Measurements from ENCODE around the gene HIVEP2.

Gene HIVEP2

GRCh38 chr6:142886431-142887170 is 58.4 kb downstream of the HIVEP2 start:
- peak in 1 of 2 experiments; percentile 25 for DNase-seq

GRCh38 chr6:142885182-142885867 is 59.7 kb downstream of the HIVEP2 start:
- DNase-seq, result peak; percentile 20 to 32

GRCh38 chr6:142884214-142885035 is 60.6 kb downstream of the HIVEP2 start:
- no peak for DNase-seq

- no peak for DNase-seq
Observed at GRCh38 chr6:142883011-142883410, 62.0 kb downstream of the HIVEP2 start.

- no peak for DNase-seq
Observed at GRCh38 chr6:142881761-142882160, 63.2 kb downstream of the HIVEP2 start.

GRCh38 chr6:142881290-142881689 is 63.7 kb downstream of the HIVEP2 start:
- DNase-seq, result no peak

- DNase-seq, result no peak
Observed at GRCh38 chr6:142880201-142880600, 64.8 kb downstream of the HIVEP2 start.

GRCh38 chr6:142879527-142879926 is 65.4 kb downstream of the HIVEP2 start:
- DNase-seq, result no peak

GRCh38 chr6:142879076-142879475 is 65.9 kb downstream of the HIVEP2 start:
- DNase-seq, result no peak

GRCh38 chr6:142878407-142878806 is 66.6 kb downstream of the HIVEP2 start:
- DNase-seq, result peak in 1 of 2 experiments; percentile 10

- DNase-seq, result no peak
Observed at GRCh38 chr6:142874676-142875075, 70.3 kb downstream of the HIVEP2 start.

- no peak for DNase-seq
Observed at GRCh38 chr6:142872376-142872775, 72.6 kb downstream of the HIVEP2 start.

GRCh38 chr6:142871910-142872331 is 73.1 kb downstream of the HIVEP2 start:
- no peak for DNase-seq

GRCh38 chr6:142870787-142871415 is 74.1 kb downstream of the HIVEP2 start:
- no peak for DNase-seq

- DNase-seq, result no peak
Observed at GRCh38 chr6:142868917-142869316, 76.1 kb downstream of the HIVEP2 start.

- no peak for DNase-seq
Observed at GRCh38 chr6:142867988-142868812, 76.8 kb downstream of the HIVEP2 start.

- no peak for DNase-seq
Observed at GRCh38 chr6:142867355-142867801, 77.6 kb downstream of the HIVEP2 start.

- DNase-seq, result no peak
Observed at GRCh38 chr6:142863981-142864380, 81.0 kb downstream of the HIVEP2 start.

- DNase-seq, result no peak
Observed at GRCh38 chr6:142861711-142862110, 83.3 kb downstream of the HIVEP2 start.

GRCh38 chr6:142860498-142860897 is 84.5 kb downstream of the HIVEP2 start:
- DNase-seq, result no peak

- DNase-seq, result no peak
Observed at GRCh38 chr6:142857796-142858555, 87.0 kb downstream of the HIVEP2 start.
